Iris pigment epithelial cell (primary cell): Measurements from ENCODE around the gene SEC23IP.

Source experiments
- DNase-seq: peaks from one replicate; pipeline ENCODE4 v3.0.0-alpha.2; 2011; ENCODE audit warnings: low read depth

SEC23IP gene

DNA sequence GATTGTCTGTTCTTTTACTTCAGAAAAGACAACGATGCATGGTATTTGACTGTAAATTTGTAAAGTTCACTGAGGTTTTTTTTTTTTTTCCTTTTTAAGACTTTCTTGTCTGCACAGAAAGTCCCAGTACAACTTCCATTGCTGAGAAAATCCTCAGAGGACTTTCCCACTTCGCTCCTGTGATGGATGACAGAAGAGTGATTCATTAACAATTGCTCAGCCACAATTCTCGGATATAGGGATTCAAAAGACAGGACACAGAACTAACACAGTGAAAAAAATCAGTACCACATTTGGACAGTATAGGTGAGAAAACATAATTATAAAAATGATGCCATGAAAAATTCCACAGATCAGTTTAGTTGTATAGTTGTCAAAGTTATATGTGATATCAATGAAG, 48.0 kb downstream of the SEC23IP start:
- DNase-seq: peak; percentile 41

DNA sequence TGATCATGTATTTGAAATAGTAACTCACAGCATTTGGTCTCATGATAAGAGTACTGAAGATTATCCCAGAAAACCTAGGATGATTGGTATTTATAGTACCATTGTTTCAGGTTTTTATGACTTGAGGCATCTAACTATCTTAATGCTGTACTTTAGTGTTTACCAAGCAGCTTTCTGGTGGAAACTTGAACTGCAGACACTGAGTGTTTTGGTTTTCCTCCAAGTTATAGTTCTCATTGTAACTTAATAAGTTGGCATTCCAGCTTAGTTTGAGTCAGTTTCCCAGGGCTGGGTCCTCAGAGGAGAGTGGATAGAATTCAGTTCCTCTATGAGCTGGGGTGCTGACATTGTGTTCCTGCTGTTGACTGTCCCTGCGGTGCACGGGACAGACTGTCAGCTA, 50.4 kb downstream of the SEC23IP start:
- peak; percentile 54 for DNase-seq

DNA sequence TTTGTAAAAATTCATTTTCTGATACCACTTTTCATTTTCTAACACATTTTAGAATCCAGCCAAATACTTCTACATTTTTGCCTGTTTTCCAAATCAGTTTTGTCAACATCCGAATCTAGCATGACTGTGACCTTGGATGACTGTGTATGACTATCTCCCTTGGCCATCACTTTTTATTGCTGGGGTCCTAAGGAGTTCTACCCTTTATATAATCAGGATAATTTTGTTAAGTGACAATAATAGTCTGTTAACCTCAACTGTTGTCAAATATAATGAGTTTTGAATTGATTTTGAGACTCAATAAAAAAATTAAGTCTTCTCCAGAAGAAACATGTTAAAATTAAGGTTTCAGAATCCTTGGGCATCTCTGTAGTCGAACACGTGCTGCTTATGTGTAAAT, 53.3 kb downstream of the SEC23IP start:
- no peak for DNase-seq

DNA sequence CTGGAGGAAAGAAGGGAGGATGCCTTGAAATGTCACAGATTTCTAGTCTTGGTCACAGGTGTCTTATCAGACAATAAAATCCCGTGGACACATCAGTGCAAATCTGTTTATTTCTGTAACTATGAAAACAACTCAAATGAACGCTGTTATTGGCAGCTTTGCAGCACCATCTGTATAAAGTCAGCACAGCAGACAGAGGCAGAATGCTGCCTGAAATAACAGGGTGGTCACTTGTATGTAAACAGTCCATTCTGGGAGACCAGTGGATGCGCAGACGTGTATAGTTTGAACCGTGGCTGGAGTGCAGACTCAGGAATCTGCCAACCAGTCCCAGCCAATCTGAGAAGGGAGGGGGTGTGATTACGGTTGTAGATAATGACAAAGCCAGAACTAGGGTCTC, 54.8 kb downstream of the SEC23IP start:
- peak; percentile 43 for DNase-seq

DNA sequence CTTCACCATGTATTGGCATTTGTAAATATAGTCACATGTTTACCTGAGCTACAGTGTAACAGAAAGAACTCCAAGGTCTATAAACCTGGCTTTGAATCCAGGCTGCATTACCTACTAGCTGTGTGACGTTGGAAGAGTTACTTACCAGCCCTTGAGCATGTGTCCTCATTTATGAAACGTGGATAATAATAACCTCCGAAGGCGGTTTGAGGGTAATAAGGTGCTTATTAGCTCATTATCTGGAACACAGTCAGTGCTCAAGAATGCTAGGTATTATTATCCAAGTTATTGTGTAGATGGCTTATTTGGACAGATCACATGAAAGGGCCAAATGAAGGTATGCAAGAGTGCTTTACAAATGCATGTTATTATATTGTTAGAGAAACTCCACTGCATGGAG, 64.9 kb downstream of the SEC23IP start:
- DNase-seq: no peak

DNA sequence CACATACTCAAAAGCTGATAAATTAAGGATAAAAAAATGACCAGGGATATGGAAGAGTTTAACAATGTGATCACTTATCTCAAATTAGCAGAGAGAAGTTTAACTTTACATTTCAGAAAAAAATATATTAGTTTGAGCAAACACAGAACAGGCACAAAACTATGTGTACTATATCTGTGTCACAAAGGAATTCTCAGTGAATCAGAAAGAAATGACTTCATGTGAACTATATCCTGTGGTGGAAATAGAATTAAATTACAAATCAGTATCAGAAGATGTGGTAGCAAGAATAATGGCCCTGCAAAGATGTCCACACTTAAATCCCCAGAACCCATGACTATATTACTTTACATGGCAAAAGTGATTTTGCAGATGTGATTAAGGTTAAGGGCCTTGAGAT, 70.3 kb downstream of the SEC23IP start:
- no peak for DNase-seq

DNA sequence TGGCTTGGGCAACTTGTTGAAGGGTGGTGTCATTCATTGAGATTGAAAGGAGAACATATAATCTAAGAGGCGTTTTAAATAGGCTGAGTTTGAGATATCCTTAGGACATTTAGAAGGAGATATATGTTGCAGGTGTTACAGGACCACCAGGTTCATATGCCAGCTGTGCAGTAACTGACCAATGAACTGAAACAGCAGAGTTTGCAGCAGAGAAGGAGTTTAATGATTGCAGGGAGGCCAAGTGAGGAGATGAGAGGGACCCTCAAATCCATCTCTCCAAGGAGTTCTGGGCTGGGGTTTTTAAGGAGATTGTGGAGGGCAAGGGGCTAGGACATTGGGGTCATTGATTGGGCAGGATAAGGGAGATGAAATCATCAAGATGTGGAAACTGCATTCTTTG, 74.5 kb downstream of the SEC23IP start:
- DNase-seq: no peak

DNA sequence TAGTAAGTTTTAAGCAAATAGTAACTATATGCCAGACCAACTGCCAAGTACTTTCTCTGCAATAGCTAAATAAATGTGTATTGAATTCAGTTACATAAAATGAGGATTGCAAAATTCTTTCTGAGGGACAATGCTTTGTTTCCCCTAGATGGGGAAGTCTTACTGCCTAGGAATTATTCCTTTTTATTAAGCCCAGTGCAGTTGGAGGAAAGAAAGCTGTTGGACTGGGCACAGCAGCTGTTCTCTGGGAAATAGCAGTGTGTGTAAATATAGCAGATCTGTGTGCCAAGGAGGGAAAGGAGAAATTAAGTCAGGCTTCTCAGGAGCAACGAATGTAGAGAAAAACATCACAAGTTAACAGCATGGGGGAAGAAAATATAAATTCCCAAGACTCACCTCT, 77.1 kb downstream of the SEC23IP start:
- no peak for DNase-seq

DNA sequence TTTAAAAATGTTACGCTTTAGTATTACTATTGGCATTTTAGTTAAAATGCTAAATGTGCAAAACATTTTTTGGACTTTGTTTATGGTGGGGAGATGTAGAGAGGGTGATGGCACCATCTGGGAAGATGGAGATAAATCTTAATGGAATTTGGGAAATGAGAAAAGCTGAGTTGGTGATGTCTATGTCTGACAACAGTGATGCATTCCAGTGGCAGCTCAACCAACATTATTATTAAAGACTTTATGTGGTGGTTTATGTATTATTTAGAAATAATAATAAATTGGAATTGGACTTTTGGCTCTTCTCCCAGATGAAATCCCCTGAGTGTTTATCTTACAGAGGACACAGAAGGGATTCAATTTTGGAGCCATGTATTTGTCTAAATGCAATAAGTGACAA, 77.6 kb downstream of the SEC23IP start:
- DNase-seq: no peak

DNA sequence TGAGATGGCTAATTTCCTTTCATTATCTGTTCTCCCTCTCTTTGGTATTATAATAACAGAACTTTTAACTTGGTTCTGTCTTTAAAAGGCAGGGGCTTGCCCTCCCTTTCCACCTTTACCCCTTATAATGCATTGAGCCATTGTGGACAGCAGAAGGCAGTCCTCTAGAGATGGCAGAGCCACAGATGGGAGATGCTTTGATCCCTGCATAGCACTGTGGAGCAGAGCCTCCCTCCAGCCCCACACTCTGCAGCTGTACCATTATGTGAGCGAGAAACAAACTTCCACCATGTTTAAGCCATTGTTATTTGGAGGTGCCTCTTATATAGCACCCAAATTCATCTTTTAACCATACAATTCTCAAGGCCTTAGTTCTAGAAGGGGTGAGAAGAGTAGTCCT, 78.4 kb downstream of the SEC23IP start:
- no peak for DNase-seq

DNA sequence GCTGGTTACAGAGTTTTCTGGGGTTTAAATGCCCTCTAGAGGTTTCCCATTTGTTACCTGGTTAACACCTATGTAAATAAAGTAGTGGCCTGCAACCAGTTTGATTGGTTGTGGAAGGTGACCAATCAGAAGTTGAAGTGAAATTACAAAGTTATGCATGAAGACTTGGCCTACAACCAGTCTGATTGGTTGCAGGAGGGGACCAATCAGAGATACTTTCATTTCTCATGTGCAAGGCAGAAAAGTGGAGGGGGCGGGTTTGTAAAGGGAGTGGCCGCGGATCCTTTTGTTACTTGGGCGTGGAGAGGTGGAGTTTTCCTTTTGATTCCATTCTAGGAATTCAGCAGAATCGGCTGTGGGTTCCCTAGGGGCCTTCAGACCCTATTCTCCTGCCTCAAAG, 80.8 kb downstream of the SEC23IP start:
- peak; percentile 6 for DNase-seq

DNA sequence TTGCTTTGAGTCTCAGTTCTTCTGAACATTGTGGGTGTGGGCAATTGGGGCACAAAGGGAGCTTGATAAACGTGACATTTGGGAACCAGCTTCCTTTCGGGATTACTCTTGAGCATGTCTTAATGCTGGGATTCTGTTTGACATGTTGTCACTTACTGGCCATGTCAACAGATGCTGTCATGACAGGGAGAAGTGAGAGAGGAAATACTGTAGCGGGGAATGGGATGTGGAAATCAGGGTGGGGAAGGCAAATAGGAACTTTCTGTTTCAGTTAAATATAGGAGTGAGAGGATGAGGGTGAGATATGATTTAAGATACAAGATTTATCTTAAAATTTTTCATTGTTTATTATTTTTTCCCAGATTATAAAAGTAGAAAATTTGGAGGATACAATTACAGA, 83.9 kb downstream of the SEC23IP start:
- no peak for DNase-seq

DNA sequence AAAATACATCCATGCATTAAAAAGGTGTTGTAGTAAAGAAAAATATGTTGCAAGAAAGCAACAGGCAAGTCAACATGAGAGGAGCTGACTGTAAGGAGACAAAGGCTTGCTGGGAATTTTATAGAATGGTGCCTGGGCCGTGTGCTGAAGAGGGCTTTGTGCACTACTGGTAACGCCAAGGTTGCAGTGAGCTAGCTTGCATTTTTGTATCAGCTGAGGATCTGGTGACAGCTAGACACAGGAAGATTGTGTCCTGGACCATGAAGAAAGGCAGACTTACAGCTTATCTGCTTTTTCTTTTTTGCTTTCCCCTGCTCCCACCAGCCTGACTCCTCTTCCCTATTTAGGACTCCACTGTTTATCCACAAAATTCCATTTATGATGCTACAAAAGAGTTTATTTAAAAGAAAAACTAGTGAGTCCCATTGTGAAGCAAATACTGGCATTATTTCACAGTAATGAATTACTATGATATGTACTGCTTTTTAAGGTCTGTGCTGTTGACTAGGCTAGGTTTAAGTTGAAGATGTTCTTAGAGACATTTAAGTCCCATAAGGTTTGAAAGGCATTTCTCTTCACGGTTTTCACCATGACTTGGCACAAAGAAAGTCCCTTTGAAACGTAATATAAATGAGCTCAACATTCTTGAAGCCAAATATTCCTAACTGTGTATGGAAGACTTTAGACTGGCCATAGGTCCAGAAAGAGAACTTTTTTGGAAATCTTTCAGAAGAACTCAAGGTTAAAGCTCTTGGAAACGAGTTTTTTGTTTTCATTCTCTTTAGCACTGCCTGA, 88.6 kb downstream of the SEC23IP start:
- DNase-seq: no peak

DNA sequence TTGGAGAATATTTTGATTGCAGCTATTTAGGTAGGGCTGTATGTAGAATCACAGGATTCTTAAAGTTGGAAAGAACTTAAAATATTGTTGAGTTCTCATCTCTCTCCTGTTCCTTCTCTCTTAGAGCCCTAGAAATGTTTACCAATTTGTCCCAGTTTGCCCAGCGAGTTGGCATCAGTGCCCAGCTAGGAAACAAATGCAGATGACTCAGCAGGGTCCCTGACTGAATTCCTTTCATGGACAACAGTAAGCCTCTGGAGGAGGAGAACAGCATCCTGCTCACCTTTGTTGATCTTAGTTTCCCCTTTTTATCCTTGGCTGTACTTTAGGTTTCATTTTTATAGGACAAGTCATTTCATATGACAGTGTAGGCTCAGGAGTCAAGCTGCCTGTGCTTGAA, 89.3 kb downstream of the SEC23IP start:
- DNase-seq: no peak

DNA sequence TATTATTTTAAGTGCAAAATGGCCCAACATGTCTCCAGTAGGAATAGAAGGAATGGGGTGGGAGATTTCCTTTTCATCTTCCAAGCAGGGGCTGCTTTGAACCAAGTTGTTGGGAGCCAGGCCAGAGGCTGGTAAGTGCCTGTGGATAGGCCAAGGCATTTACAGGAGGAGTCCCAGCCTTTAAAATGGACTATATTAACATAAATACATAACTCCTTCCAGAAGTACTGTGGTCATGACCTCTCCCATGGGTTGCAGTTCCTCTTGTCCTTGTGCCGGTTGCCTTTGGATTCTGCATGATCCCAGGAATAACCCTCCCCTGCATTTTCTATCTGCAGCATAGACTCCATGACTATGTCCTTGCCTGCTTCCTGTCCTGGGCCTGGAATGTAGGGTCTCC, 95.8 kb downstream of the SEC23IP start:
- no peak for DNase-seq

DNA sequence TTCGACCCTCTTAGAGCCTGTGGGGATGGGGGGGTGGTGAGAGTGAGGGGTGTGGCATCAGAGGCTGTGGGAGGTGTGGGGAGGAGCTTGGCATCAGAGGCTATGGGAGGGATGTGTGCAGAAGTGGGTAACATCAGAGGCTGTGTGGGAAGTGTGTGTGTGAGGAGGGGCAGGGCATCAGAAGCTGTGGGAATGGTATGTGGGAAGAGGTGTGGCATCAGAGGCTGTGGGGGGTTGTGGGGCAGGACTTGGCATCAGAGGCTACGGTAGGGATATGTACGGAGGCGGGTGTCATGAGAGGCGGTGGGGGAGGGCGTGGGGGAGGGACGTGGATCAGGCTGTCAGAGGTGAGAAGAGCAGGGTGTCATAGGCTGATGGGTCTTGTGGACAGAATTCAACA, 97.4 kb downstream of the SEC23IP start:
- no peak for DNase-seq

DNA sequence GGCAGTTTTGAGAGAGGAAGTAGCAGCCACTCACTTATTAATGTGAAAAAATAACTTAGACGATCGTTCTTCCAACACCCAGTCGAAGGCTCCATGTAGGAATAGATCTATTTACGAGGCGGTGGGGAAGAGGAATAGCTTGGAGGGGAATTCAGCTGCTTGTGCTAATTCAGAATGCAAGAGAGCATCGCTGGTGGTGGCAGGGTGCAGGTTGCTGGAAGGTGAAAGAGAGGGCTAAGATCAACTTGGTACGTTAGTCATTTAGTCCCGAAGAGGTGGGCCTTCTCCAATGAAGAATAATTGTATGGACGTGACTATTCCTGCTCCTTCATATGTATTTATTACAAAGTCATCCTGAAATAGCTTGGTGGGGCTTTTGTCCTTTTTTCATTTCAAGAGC, 98.5 kb downstream of the SEC23IP start:
- DNase-seq: no peak

DNA sequence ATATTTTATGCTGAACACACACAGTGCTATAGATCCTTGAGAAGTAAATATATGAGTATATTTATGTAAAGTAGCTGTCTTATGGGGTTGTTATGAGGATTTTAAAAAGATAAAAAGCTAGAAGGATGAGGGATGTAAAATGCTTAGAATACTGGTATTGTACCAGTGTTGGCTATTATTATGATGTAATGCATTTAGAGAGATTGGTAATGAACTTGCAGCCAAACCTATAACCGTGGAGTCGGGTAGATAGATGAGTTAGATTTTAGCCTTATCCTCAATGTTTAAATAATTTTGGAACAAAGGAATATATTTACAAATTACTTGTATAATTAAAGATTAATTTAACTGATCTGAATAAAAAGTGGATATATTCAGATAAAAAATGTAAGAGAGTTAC, 99.3 kb downstream of the SEC23IP start:
- no peak for DNase-seq
